ENCODE results near the gene VEGFC. TPM values are rescaled to one million over a fixed set of nuclear protein-coding genes. Genes with fewer than 3 reads are reported as not detected.
A peak's percentile ranks its signal among the peaks of the same experiment; 100 is the strongest.

Gene VEGFC
- polyA plus RNA-seq, 1 donor (not counting 4 experiments of a cell fraction or from before 2014, with no cell fraction given): 19.4 TPM

GRCh38 chr4:176778063-176778462 lies 14.7 kb downstream of the VEGFC start:
- peaks cover 63% of the 10 kb centered on the region for H3K4me1 ChIP-seq (ENCODE audit: control insufficient read depth, extremely low read depth, insufficient read depth, low read length)
- no peaks in the 10 kb centered on the region for H3K9me3 ChIP-seq (ENCODE audit: control insufficient read depth, low read depth, low read length)
- no peaks in the 10 kb centered on the region for H3K27me3 ChIP-seq (ENCODE audit: control insufficient read depth, extremely low read depth, insufficient read depth, low read length)
- H3K79me2 ChIP-seq (ENCODE audit: control insufficient read depth, insufficient read depth, low read length): peaks cover 94% of the 10 kb centered on the region
- no peak overlapping the region for H3K4me3 ChIP-seq (ENCODE audit: control insufficient read depth in 2 of 3, extremely low read depth in 1 of 3, insufficient read depth in 2 of 3, low read depth in 1 of 3, low read length in 3 of 3)
- H4K20me1 ChIP-seq (ENCODE audit: control insufficient read depth, extremely low read depth, insufficient read depth, low read length): no peaks in the 10 kb centered on the region
- DNase-seq (ENCODE audit: low read depth, low spot score) (no peak), FAIRE-seq (no peak)
- no peak overlapping the region for H2AFZ ChIP-seq (ENCODE audit: control insufficient read depth, low read length)
- no peak overlapping the region for H3K9ac ChIP-seq (ENCODE audit: control insufficient read depth, extremely low read depth, insufficient read depth, low read length)
- dilution Hi-C loops (cut with MboI; ENCODE audit: extremely low pct_ligation_motif_present, low sequenced_read_pairs): no loop called here
- no peaks in the 10 kb centered on the region for H3K36me3 ChIP-seq (ENCODE audit: control insufficient read depth in 2 of 2, extremely low read depth in 1 of 2, insufficient read depth in 2 of 2, low read length in 2 of 2)
- TF ChIP-seq, protein P1, sequence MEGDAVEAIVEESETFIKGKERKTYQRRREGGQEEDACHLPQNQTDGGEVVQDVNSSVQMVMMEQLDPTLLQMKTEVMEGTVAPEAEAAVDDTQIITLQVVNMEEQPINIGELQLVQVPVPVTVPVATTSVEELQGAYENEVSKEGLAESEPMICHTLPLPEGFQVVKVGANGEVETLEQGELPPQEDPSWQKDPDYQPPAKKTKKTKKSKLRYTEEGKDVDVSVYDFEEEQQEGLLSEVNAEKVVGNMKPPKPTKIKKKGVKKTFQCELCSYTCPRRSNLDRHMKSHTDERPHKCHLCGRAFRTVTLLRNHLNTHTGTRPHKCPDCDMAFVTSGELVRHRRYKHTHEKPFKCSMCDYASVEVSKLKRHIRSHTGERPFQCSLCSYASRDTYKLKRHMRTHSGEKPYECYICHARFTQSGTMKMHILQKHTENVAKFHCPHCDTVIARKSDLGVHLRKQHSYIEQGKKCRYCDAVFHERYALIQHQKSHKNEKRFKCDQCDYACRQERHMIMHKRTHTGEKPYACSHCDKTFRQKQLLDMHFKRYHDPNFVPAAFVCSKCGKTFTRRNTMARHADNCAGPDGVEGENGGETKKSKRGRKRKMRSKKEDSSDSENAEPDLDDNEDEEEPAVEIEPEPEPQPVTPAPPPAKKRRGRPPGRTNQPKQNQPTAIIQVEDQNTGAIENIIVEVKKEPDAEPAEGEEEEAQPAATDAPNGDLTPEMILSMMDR (optimal IDR thresholded peaks at IDR 0.05 in 1 of 3, IDR thresholded peaks at IDR 0.05 in 1 of 3, conservative IDR thresholded peaks at IDR 0.05 in 1 of 3; ENCODE audit: extremely low read depth in 1 of 3, insufficient read depth in 2 of 3, low read length in 3 of 3): no peak
- TF ChIP-seq EZH2 (IDR thresholded peaks at IDR 0.05; ENCODE audit: low read length): no peak
- H3K9me1 ChIP-seq (ENCODE audit: control insufficient read depth, extremely low read depth, insufficient read depth, low read length): no peaks in the 10 kb centered on the region
- peak overlapping the region; percentile 29 for H3K4me2 ChIP-seq (ENCODE audit: control insufficient read depth, extremely low read depth, insufficient read depth, low read depth, low read length)
- peak overlapping the region; percentile 45 for H3K27ac ChIP-seq (ENCODE audit: control insufficient read depth, insufficient read depth, low read length)

DNA sequence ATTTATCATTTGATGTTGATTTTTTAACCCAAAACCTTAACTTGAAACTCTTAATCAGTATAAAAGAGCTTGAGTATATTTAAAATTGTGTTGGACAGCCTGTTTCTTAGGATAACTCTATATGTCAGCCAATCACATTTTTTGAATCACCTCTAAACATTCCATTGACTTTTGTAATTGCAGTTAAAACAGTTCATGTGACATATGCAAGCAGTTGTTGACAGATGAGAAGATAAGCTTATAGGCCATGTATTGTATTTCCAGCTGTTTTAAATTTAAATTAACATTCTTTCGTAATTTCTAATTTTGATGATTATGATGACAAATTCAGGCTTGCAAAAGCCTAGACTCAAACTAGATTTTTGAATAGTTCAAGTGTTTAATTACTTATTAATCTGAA lies 17.4 kb downstream of the VEGFC start:
- H4K20me1 ChIP-seq (ENCODE audit: control insufficient read depth, extremely low read depth, insufficient read depth, low read length): no peaks in the 10 kb centered on the region
- dilution Hi-C loops (cut with MboI; ENCODE audit: extremely low pct_ligation_motif_present, low sequenced_read_pairs): no loop called here
- H3K9ac ChIP-seq (ENCODE audit: control insufficient read depth, extremely low read depth, insufficient read depth, low read length): no peak overlapping the region
- no peaks in the 10 kb centered on the region for H3K9me3 ChIP-seq (ENCODE audit: control insufficient read depth, low read depth, low read length)
- H3K79me2 ChIP-seq (ENCODE audit: control insufficient read depth, insufficient read depth, low read length): peaks cover 95% of the 10 kb centered on the region
- no peaks in the 10 kb centered on the region for H3K36me3 ChIP-seq (ENCODE audit: control insufficient read depth in 2 of 2, extremely low read depth in 1 of 2, insufficient read depth in 2 of 2, low read length in 2 of 2)
- no peak overlapping the region for H3K4me3 ChIP-seq (ENCODE audit: control insufficient read depth in 2 of 3, extremely low read depth in 1 of 3, insufficient read depth in 2 of 3, low read depth in 1 of 3, low read length in 3 of 3)
- no peak for FAIRE-seq
- no peak overlapping the region for H3K27ac ChIP-seq (ENCODE audit: control insufficient read depth, insufficient read depth, low read length)
- H3K4me2 ChIP-seq (ENCODE audit: control insufficient read depth, extremely low read depth, insufficient read depth, low read depth, low read length): no peak overlapping the region
- no peak for DNase-seq (ENCODE audit: low read depth, low spot score)
- no peak overlapping the region for H2AFZ ChIP-seq (ENCODE audit: control insufficient read depth, low read length)
- no peaks in the 10 kb centered on the region for H3K9me1 ChIP-seq (ENCODE audit: control insufficient read depth, extremely low read depth, insufficient read depth, low read length)
- no peak for TF ChIP-seq EZH2 (IDR thresholded peaks at IDR 0.05; ENCODE audit: low read length)
- H3K4me1 ChIP-seq (ENCODE audit: control insufficient read depth, extremely low read depth, insufficient read depth, low read length): peaks cover 38% of the 10 kb centered on the region
- H3K27me3 ChIP-seq (ENCODE audit: control insufficient read depth, extremely low read depth, insufficient read depth, low read length): no peaks in the 10 kb centered on the region

DNA sequence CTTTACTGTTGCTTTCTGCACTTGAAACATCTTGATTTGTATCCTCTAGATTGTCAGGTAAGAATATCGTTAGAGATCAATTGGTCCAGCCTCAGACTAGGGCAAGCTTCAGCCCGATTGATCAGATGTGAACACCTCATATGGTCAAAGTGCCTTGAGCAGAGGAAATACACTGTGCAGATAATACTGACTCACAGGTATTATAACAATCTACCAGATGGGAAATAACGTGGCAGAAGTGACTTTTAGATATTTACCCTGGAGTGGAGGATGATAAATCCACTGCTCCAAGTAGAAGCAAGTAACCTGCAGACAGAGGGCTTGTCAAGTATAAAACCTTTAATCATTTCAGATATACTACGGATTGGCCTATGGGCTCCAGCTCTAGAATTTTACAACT lies 17.9 kb downstream of the VEGFC start:
- Histone ChIP-seq H3K4me2 (ENCODE audit: control insufficient read depth, extremely low read depth, insufficient read depth, low read depth, low read length) (no peak overlapping the region), H3K9me1 (ENCODE audit: control insufficient read depth, extremely low read depth, insufficient read depth, low read length) (no peaks in the 10 kb centered on the region), H3K36me3 (ENCODE audit: control insufficient read depth in 2 of 2, extremely low read depth in 1 of 2, insufficient read depth in 2 of 2, low read length in 2 of 2) (no peaks in the 10 kb centered on the region), H3K79me2 (ENCODE audit: control insufficient read depth, insufficient read depth, low read length) (peaks cover 94% of the 10 kb centered on the region), H3K4me3 (ENCODE audit: control insufficient read depth in 2 of 3, extremely low read depth in 1 of 3, insufficient read depth in 2 of 3, low read depth in 1 of 3, low read length in 3 of 3) (no peak overlapping the region), H2AFZ (ENCODE audit: control insufficient read depth, low read length) (no peak overlapping the region), H4K20me1 (ENCODE audit: control insufficient read depth, extremely low read depth, insufficient read depth, low read length) (no peaks in the 10 kb centered on the region), H3K9ac (ENCODE audit: control insufficient read depth, extremely low read depth, insufficient read depth, low read length) (no peak overlapping the region), H3K4me1 (ENCODE audit: control insufficient read depth, extremely low read depth, insufficient read depth, low read length) (peaks cover 42% of the 10 kb centered on the region), H3K27ac (ENCODE audit: control insufficient read depth, insufficient read depth, low read length) (no peak overlapping the region), H3K9me3 (ENCODE audit: control insufficient read depth, low read depth, low read length) (no peaks in the 10 kb centered on the region), H3K27me3 (ENCODE audit: control insufficient read depth, extremely low read depth, insufficient read depth, low read length) (no peaks in the 10 kb centered on the region)
- TF ChIP-seq, protein P1 (optimal IDR thresholded peaks at IDR 0.05 in 1 of 3, IDR thresholded peaks at IDR 0.05 in 1 of 3, conservative IDR thresholded peaks at IDR 0.05 in 1 of 3; ENCODE audit: extremely low read depth in 1 of 3, insufficient read depth in 2 of 3, low read length in 3 of 3): no peak
- TF ChIP-seq EZH2 (IDR thresholded peaks at IDR 0.05; ENCODE audit: low read length): no peak
- dilution Hi-C loops (cut with MboI; ENCODE audit: extremely low pct_ligation_motif_present, low sequenced_read_pairs): no loop called here
- FAIRE-seq: no peak
- DNase-seq (ENCODE audit: low read depth, low spot score): no peak

Measured in keratinocyte (primary cell).